Measurements from ENCODE around the gene LRRTM3.

The LRRTM3 gene

DNA sequence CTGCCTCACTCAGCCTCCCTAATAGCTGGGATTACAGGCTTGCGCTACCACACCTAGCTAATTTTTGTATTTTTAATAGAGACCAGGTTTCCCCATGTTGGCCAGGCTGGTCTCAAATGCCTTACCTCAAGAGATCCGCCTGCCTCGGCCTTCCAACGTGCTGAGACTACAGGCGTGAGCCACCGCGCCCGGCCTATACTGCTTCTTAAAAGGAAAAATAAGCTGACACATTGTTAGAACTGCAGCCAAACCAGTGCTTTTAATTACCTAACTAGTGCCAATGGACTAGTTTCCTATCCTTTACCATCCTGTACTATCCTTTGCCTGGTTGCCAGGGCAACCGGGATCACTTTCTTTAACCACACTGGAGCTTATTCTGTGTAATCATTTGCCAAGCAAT lies 108.0 kb downstream of the LRRTM3 start:
- Histone ChIP-seq H3K9me3 (ENCODE audit: control insufficient read depth, insufficient read depth, low read depth, low read length) (no peaks in the 10 kb centered on the region), H3K27ac (ENCODE audit: extremely low read depth, low read depth, low read length) (no peak overlapping the region), H3K36me3 (ENCODE audit: control insufficient read depth in 2 of 2, insufficient read depth in 1 of 2, low read length in 2 of 2) (no peaks in the 10 kb centered on the region), H3K4me1 (ENCODE audit: control insufficient read depth, insufficient read depth, low read length) (no peaks in the 10 kb centered on the region), H3K4me3 (ENCODE audit: low read depth, low read length) (no peak overlapping the region)
- ChIA-PET CTCF (no interaction called here), POLR2A (no interaction called here)
- no peak for TF ChIP-seq ZNF48 (tag by site-specific recombination; IDR thresholded peaks at IDR 0.05)
- TF ChIP-seq BCL11A (tag by site-specific recombination; IDR thresholded peaks at IDR 0.05; ENCODE audit: low read depth), result no peak
- no peak for TF ChIP-seq ZBTB48 (tag by site-specific recombination; IDR thresholded peaks at IDR 0.05)

DNA sequence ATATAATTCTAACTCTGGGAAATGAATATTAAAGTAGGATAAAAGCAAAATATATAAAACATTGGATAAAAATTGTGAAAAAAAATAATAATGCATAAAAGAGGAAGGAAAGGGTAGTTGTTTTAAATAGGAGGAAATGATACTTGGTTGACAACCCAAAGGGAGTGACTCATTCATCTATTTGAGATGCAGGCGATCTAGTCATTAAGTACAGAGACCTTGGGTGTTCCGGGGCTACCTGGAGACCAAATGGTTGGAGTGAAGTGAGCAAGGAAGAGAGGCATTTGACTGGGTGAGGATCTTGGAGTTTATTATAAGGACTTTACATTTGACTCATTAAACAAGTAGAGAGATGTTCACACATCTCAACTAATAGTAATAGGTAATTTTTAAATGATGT lies 111.0 kb downstream of the LRRTM3 start:
- TF ChIP-seq ZNF18 (tag by site-specific recombination; IDR thresholded peaks at IDR 0.05) (no peak), ZFP41 (tag by site-specific recombination; IDR thresholded peaks at IDR 0.05; ENCODE audit: borderline replicate concordance) (no peak), ZNF266 (tag by site-specific recombination; IDR thresholded peaks at IDR 0.05; ENCODE audit: low read depth) (no peak), ZBTB11 (tag by site-specific recombination; conservative IDR thresholded peaks at IDR 0.05; ENCODE audit: low read depth) (no peak), ZNF341 (tag by site-specific recombination; IDR thresholded peaks at IDR 0.05; ENCODE audit: low read depth) (no peak), GLIS1 (tag by site-specific recombination; IDR thresholded peaks at IDR 0.05) (no peak), ZNF843 (tag by site-specific recombination; IDR thresholded peaks at IDR 0.05) (no peak), ZNF660 (tag by site-specific recombination; IDR thresholded peaks at IDR 0.05) (no peak), ZSCAN30 (tag by site-specific recombination; IDR thresholded peaks at IDR 0.05) (no peak), ZBTB20 (tag by site-specific recombination; IDR thresholded peaks at IDR 0.05) (no peak), ZNF132 (tag by site-specific recombination; IDR thresholded peaks at IDR 0.05; ENCODE audit: borderline replicate concordance) (no peak), ZNF362 (tag by site-specific recombination; IDR thresholded peaks at IDR 0.05) (no peak), ZNF664 (tag by site-specific recombination; IDR thresholded peaks at IDR 0.05) (no peak), ZNF76 (tag by site-specific recombination; IDR thresholded peaks at IDR 0.05; ENCODE audit: borderline replicate concordance, low read depth) (no peak), YY1 (tag by site-specific recombination; IDR thresholded peaks at IDR 0.05) (no peak)
- TF ChIP-seq, protein P1, sequence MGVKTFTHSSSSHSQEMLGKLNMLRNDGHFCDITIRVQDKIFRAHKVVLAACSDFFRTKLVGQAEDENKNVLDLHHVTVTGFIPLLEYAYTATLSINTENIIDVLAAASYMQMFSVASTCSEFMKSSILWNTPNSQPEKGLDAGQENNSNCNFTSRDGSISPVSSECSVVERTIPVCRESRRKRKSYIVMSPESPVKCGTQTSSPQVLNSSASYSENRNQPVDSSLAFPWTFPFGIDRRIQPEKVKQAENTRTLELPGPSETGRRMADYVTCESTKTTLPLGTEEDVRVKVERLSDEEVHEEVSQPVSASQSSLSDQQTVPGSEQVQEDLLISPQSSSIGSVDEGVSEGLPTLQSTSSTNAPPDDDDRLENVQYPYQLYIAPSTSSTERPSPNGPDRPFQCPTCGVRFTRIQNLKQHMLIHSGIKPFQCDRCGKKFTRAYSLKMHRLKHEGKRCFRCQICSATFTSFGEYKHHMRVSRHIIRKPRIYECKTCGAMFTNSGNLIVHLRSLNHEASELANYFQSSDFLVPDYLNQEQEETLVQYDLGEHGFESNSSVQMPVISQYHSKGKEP (tag by site-specific recombination; IDR thresholded peaks at IDR 0.05), result no peak
- TF ChIP-seq, protein P2, sequence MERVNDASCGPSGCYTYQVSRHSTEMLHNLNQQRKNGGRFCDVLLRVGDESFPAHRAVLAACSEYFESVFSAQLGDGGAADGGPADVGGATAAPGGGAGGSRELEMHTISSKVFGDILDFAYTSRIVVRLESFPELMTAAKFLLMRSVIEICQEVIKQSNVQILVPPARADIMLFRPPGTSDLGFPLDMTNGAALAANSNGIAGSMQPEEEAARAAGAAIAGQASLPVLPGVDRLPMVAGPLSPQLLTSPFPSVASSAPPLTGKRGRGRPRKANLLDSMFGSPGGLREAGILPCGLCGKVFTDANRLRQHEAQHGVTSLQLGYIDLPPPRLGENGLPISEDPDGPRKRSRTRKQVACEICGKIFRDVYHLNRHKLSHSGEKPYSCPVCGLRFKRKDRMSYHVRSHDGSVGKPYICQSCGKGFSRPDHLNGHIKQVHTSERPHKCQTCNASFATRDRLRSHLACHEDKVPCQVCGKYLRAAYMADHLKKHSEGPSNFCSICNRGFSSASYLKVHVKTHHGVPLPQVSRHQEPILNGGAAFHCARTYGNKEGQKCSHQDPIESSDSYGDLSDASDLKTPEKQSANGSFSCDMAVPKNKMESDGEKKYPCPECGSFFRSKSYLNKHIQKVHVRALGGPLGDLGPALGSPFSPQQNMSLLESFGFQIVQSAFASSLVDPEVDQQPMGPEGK (tag by site-specific recombination; IDR thresholded peaks at IDR 0.05), result no peak
- H3K4me3 ChIP-seq (ENCODE audit: low read depth, low read length), result no peak overlapping the region
- H3K4me1 ChIP-seq (ENCODE audit: control insufficient read depth, insufficient read depth, low read length), result no peaks in the 10 kb centered on the region
- no peak overlapping the region for H3K27ac ChIP-seq (ENCODE audit: extremely low read depth, low read depth, low read length)
- no peaks in the 10 kb centered on the region for H3K36me3 ChIP-seq (ENCODE audit: control insufficient read depth in 2 of 2, insufficient read depth in 1 of 2, low read length in 2 of 2)
- ChIA-PET CTCF (no interaction called here), POLR2A (no interaction called here)
- no peaks in the 10 kb centered on the region for H3K9me3 ChIP-seq (ENCODE audit: control insufficient read depth, insufficient read depth, low read depth, low read length)

Measured in HEK293 (cell line).